Ascending aorta (tissue), 2 donors: Measurements from ENCODE around the gene ARFGAP3. TPM values are rescaled to one million over a fixed set of nuclear protein-coding genes. Genes with fewer than 3 reads are reported as not detected.

Source experiments
- DNase-seq, 2 donors: peaks; one replicate each; pipeline ENCODE4 v3.0.0-alpha.2; 2019; ENCODE audit warnings: low spot score in 2 of 2
- H3K27ac ChIP-seq, 2 donors: fragments of 200-600 bp; sonication (generic); one replicate each; pipeline ENCODE4 v1.5.1; 2016 to 2017; ENCODE audit warnings: mild to moderate bottlenecking in 1 of 2
- H3K27me3 ChIP-seq: fragments of 200-600 bp; sonication (generic); one replicate; pipeline ENCODE4 v1.5.1; 2017
- H3K36me3 ChIP-seq, 2 donors: fragments of 200-600 bp; sonication (generic); one replicate each; pipeline ENCODE4 v1.5.1; 2016
- H3K4me1 ChIP-seq, 2 donors: fragments of 200-600 bp; sonication (generic); one replicate each; pipeline ENCODE4 v1.5.1; 2016 to 2017; ENCODE audit warnings: mild to moderate bottlenecking in 1 of 2
- H3K4me3 ChIP-seq, 2 donors: fragments of 200-600 bp; sonication (generic); one replicate each; pipeline ENCODE4 v1.5.1; 2016 to 2017; ENCODE audit warnings: mild to moderate bottlenecking in 1 of 2
- H3K9me3 ChIP-seq, 2 donors: fragments of 200-600 bp; sonication (generic); one replicate each; pipeline ENCODE4 v1.5.1; 2016
- CTCF ChIP-seq, 3 experiments: fragments of 200-600 bp in 2 of 3; fragments of 450-650 bp in 1 of 3; sonication (generic) in 2 of 3; IDR thresholded peaks; one replicate each; pipeline ENCODE4 v1.5.1; 2016 to 2019; ENCODE audit warnings: antibody characterized with exemption in 3 of 3, mild to moderate bottlenecking in 1 of 3, moderate library complexity in 1 of 3
- intact Hi-C: fragments of 100-400 bp; cut with DNase I; formaldehyde crosslinking; loops from one replicate; pipeline ENCODE4 v1.15.1; 2023
- total RNA-seq: library from RNA; depleted of rRNA; stranded (reverse); fragments of >200 nt; gene quantifications from one replicate; pipeline ENCODE4 v1.1.0, GENCODE V29; 2016

ARFGAP3 gene
- total RNA-seq, 1 donor from 2014 or later: 21.6 TPM

GRCh38 chr22:42813501-42813900 lies 43.6 kb downstream of the ARFGAP3 start:
- no peak for DNase-seq
- peaks cover 38 to 69% of the 10 kb centered on the region in 2 donors for H3K36me3 ChIP-seq
- H3K27ac ChIP-seq: no peak overlapping the region
- no peaks in the 10 kb centered on the region for H3K27me3 ChIP-seq
- H3K4me3 ChIP-seq: no peak overlapping the region
- no peaks in the 10 kb centered on the region for H3K4me1 ChIP-seq
- H3K9me3 ChIP-seq: no peaks in the 10 kb centered on the region
- no peak for TF ChIP-seq CTCF (IDR thresholded peaks at IDR 0.05)
- intact Hi-C loops: no loop called here

GRCh38 chr22:42811459-42811858 lies 45.6 kb downstream of the ARFGAP3 start:
- no peak overlapping the region for H3K27ac ChIP-seq
- peaks cover 0 to 1% of the 10 kb centered on the region in 2 donors for H3K4me1 ChIP-seq
- no peaks in the 10 kb centered on the region for H3K9me3 ChIP-seq
- no peaks in the 10 kb centered on the region for H3K27me3 ChIP-seq
- DNase-seq: no peak
- TF ChIP-seq CTCF (IDR thresholded peaks at IDR 0.05): no peak
- no peak overlapping the region for H3K4me3 ChIP-seq
- intact Hi-C loops: no loop called here
- H3K36me3 ChIP-seq: peaks cover 57 to 84% of the 10 kb centered on the region in 2 donors

GRCh38 chr22:42808521-42808920 lies 48.6 kb downstream of the ARFGAP3 start:
- intact Hi-C loops: no loop called here
- H3K9me3 ChIP-seq: no peaks in the 10 kb centered on the region
- no peak for DNase-seq
- TF ChIP-seq CTCF (IDR thresholded peaks at IDR 0.05): no peak
- no peak overlapping the region for H3K27ac ChIP-seq
- peaks cover 51 to 77% of the 10 kb centered on the region in 2 donors for H3K36me3 ChIP-seq
- H3K4me3 ChIP-seq: no peak overlapping the region
- peaks cover 9 to 22% of the 10 kb centered on the region in 2 donors for H3K4me1 ChIP-seq
- no peaks in the 10 kb centered on the region for H3K27me3 ChIP-seq

GRCh38 chr22:42807185-42807584 lies 49.9 kb downstream of the ARFGAP3 start:
- Histone ChIP-seq H3K36me3 (peaks cover 54 to 76% of the 10 kb centered on the region in 2 donors), H3K4me3 (no peak overlapping the region), H3K9me3 (no peaks in the 10 kb centered on the region), H3K27me3 (no peaks in the 10 kb centered on the region), H3K27ac (peak overlapping the region; percentile 85 to 87), H3K4me1 (peaks cover 9 to 22% of the 10 kb centered on the region in 2 donors)
- DNase-seq: no peak
- intact Hi-C loops: no loop called here
- TF ChIP-seq CTCF (IDR thresholded peaks at IDR 0.05): no peak

- Histone ChIP-seq H3K36me3 (peaks cover 64 to 77% of the 10 kb centered on the region in 2 donors), H3K4me3 (peak overlapping the region in 1 of 2 donors; percentile 7), H3K27ac (peak overlapping the region; percentile 85 to 87)
These were observed 50.9 kb downstream of the ARFGAP3 start for GRCh38 chr22:42805998-42806830.

More at GRCh38 chr22:42805998-42806830, 50.9 kb downstream of the ARFGAP3 start:
- H3K9me3 ChIP-seq: no peaks in the 10 kb centered on the region
- intact Hi-C loops: no loop called here
- H3K27me3 ChIP-seq: no peaks in the 10 kb centered on the region
- H3K4me1 ChIP-seq: peaks cover 9 to 22% of the 10 kb centered on the region in 2 donors
- TF ChIP-seq CTCF (IDR thresholded peaks at IDR 0.05): no peak
- DNase-seq: no peak
